Kidney (tissue), 14 donors: ENCODE measurements around the gene TEX19. TPM values are rescaled to one million over a fixed set of nuclear protein-coding genes. Genes with fewer than 3 reads are reported as not detected.
"Not testable (repeated sequence)": the region's sequence is repeated elsewhere in the genome, so short reads cannot be mapped to it uniquely, and the experiment has no call there.

Experiments used
- DNase-seq, 5 donors: peaks; one replicate each; pipeline ENCODE4 v3.0.0-alpha.2; 2013 to 2020
- FAIRE-seq: peaks from 2 replicates; lab custom pipeline; 2012; peaks lifted over from hg19 to GRCh38; lab: Jason Lieb, UNC
- H3K27ac ChIP-seq, 2 donors: one replicate each; pipeline ENCODE4 v1.7.0; 2013; ENCODE audit warnings: low read depth in 2 of 2, low read length in 2 of 2, inconsistent platforms in 1 of 2
- H3K27me3 ChIP-seq: one replicate; pipeline ENCODE4 v1.7.1; 2013; ENCODE audit warnings: low read length, inconsistent platforms; ENCODE audit not compliant: control insufficient read depth, insufficient read depth
- H3K36me3 ChIP-seq, 3 donors: one replicate each; pipeline versions ENCODE4 v1.7.0 to v1.7.1; 2013; ENCODE audit warnings: low read length in 3 of 3, control low read depth in 1 of 3, inconsistent platforms in 1 of 3; ENCODE audit not compliant: insufficient read depth in 3 of 3, control insufficient read depth in 2 of 3
- H3K4me1 ChIP-seq, 3 donors: one replicate each; pipeline versions ENCODE4 v1.7.0 to v1.7.1; 2013; ENCODE audit warnings: low read length in 3 of 3, inconsistent platforms in 1 of 3, low read depth in 1 of 3; ENCODE audit not compliant: control insufficient read depth in 2 of 3, insufficient read depth in 2 of 3
- H3K4me3 ChIP-seq, 3 donors: one replicate each; pipeline versions ENCODE4 v1.7.0 to v1.8.1; 2013; ENCODE audit warnings: low read length in 3 of 3, control low read depth in 1 of 3, inconsistent platforms in 1 of 3
- H3K9ac ChIP-seq, 3 donors: one replicate each; pipeline versions ENCODE4 v1.7.0 to v1.7.1; 2013; ENCODE audit warnings: low read length in 3 of 3, control low read depth in 1 of 3, inconsistent platforms in 1 of 3
- H3K9me3 ChIP-seq, 3 donors: one replicate each; pipeline versions ENCODE4 v1.7.0 to v1.7.1; 2013; ENCODE audit warnings: low read length in 3 of 3, control low read depth in 1 of 3, inconsistent platforms in 1 of 3; ENCODE audit not compliant: control insufficient read depth in 2 of 3, insufficient read depth in 1 of 3
- intact Hi-C: fragments of 100-400 bp; cut with DNase I; formaldehyde crosslinking; loops from one replicate; pipeline ENCODE4 v1.11.1; 2022
- polyA plus RNA-seq: library from polyadenylated mRNA; stranded (reverse); fragments of 350-450 nt; fragmentation: Illumina TruSeq; extraction: RNeasy Lipid Tissue Mini Kit (QIAGEN cat#74804); gene quantifications from one replicate; pipeline ENCODE4 v1.2.3, GENCODE V29; 2014; ENCODE audit warnings: low read depth, low replicate concordance; ENCODE audit not compliant: insufficient read depth
- total RNA-seq: library from RNA; stranded (reverse); fragmentation: NEBNext Ultra II Directional; extraction: Animal tissue kit (Norgen Biotek cat#: 25700); gene quantifications from one replicate; pipeline ENCODE4 v1.2.1, GENCODE V29; 2021
- TF ChIP-seq, protein P1 (sequence below): IDR thresholded peaks from 3 replicates; pipeline ENCODE4 v1.5.1; 2012; ENCODE audit warnings: mild to moderate bottlenecking, moderate library complexity, borderline replicate concordance; ENCODE audit not compliant: insufficient read depth; ENCODE audit errors: extremely low read depth
- donor health status: control.
- donor health status: control.
- donor health status: control.
- donor health status: control.
- donor health status: control.
- donor health status: DM: yes; HTN: yes; CAD: no.
- donor health status: Normal renal cell carcinoma (clear cell type).

Gene TEX19
- total and polyA plus RNA-seq, 2 donors from 2014 or later: not detected

DNA sequence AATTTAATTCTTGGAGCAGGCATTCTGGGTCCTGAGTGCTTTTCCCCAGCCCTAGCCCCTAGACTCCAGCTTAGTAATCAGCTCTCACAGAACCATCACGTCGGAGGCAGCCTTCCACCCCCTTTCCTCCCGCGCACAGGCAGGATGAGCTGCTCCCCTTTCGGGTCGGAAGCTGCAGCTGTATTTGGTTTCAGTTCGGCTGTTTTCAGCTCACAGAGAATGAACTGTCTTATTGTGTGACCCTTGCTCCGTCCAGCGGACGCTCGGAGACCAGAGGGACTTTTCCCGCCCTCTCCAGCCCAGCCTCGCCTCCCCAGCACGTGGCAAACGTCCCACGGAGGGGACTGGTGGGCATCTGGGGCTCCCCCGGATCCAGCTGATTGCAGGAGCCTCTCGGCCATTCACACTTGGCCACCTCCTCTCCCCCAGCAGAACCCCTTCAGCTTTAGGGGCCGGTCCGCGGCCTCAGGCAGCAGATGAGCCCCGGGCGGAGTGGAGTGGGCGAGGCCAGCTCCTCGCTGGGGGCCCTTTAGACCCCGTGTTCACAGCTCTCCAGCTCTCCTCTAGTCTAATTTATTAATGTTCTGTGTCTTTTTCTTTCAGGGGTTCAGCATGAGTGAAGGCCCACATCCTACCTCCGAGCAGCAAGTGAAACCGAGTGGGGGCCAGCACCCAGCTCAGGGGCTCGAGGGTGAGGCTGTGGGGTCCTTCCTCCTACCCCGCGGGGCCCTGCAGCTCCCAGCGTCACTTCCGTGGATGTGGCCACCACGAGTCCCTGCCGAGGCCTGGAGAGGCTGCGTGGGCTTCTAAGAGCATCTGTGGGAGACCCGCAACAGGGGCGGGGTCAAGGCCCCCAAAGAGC is 11.7 kb downstream of the TEX19 start:
- peaks cover 0 to 6% (median 0%) of the 10 kb centered on the region in 3 donors for H3K4me1 ChIP-seq
- DNase-seq (peak in 4 of 5 donors; percentile 60 to 74 (median 71)), FAIRE-seq (no peak)
- no peaks in the 10 kb centered on the region for H3K27me3 ChIP-seq
- H3K4me3 ChIP-seq: peak overlapping the region in 2 of 3 donors; percentile 49 to 50
- TF ChIP-seq, protein P1, sequence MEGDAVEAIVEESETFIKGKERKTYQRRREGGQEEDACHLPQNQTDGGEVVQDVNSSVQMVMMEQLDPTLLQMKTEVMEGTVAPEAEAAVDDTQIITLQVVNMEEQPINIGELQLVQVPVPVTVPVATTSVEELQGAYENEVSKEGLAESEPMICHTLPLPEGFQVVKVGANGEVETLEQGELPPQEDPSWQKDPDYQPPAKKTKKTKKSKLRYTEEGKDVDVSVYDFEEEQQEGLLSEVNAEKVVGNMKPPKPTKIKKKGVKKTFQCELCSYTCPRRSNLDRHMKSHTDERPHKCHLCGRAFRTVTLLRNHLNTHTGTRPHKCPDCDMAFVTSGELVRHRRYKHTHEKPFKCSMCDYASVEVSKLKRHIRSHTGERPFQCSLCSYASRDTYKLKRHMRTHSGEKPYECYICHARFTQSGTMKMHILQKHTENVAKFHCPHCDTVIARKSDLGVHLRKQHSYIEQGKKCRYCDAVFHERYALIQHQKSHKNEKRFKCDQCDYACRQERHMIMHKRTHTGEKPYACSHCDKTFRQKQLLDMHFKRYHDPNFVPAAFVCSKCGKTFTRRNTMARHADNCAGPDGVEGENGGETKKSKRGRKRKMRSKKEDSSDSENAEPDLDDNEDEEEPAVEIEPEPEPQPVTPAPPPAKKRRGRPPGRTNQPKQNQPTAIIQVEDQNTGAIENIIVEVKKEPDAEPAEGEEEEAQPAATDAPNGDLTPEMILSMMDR: no peak
- intact Hi-C loops: no loop called here
- H3K9ac ChIP-seq: no peak overlapping the region
- H3K9me3 ChIP-seq: no peaks in the 10 kb centered on the region
- H3K36me3 ChIP-seq: no peaks in the 10 kb centered on the region
- H3K27ac ChIP-seq: no peak overlapping the region

DNA sequence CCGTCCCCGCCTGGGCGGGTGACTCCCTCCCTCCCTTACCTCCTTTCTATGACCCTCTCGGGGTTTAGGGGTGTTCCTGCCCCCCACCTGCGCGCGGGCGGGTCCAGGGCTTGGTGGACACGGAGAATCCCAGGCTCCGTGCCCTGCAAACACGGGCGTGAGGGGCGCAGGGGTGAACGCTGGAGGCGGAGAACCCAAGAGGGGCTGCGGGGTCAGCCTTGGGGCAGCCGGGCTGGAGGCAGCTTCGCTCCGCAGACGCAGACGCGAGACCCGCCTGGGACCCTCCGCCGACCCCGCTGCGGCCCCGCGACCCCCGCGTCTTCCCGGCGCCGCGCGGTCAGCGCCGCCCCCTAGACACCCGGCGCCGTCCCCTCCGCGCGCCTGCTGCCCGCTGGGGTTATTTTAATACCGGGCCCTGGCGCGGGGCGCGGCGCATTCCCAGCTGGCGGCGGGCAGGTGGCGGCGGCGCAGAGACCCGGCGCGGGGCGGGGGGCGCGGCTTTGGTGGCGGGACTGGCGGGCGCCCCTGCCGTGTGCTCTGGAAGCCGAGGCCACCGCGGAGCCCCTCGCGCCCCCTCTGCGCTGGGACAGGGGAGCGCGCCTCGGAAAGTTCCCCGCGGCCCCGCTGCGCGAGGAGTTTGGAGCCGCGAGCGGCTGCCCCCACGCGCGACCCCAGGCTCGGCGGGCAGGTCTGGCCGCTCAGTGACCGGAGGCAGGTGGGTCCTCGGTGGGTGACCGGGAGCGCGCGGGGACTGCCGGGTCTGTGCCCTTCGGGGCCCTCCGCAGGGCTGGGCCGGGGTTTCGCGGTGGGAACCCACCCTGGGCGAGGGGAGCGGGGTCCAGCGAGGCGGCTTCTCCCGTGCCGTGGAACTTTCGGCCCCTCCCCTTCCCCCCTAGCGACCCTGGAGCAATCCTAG is 12.5 kb downstream of the TEX19 start, which contains the start of gene UTS2R:
Gene UTS2R (plus strand): TSS at position 433 of the 916 bp plus-strand sequence. CDS start 2,560 bp downstream, outside the sequence.
- intact Hi-C loops: no loop called here
- peak within 1 kb of the TSS in 2 of 3 donors; percentile 49 to 50 for H3K4me3 ChIP-seq
- FAIRE-seq (no peak), DNase-seq (peak in 3 of 5 donors; percentile 42 to 73 (median 62))
- no peaks in the 10 kb centered on the region for H3K9me3 ChIP-seq
- TF ChIP-seq, protein P1: no peak
- H3K36me3 ChIP-seq: no peaks in the 10 kb centered on the region
- H3K27ac ChIP-seq: no peak within 1 kb of the TSS
- no peak within 1 kb of the TSS for H3K9ac ChIP-seq
- no peaks in the 10 kb centered on the region for H3K27me3 ChIP-seq
- H3K4me1 ChIP-seq: peaks cover 0 to 6% (median 0%) of the 10 kb centered on the region in 3 donors

DNA sequence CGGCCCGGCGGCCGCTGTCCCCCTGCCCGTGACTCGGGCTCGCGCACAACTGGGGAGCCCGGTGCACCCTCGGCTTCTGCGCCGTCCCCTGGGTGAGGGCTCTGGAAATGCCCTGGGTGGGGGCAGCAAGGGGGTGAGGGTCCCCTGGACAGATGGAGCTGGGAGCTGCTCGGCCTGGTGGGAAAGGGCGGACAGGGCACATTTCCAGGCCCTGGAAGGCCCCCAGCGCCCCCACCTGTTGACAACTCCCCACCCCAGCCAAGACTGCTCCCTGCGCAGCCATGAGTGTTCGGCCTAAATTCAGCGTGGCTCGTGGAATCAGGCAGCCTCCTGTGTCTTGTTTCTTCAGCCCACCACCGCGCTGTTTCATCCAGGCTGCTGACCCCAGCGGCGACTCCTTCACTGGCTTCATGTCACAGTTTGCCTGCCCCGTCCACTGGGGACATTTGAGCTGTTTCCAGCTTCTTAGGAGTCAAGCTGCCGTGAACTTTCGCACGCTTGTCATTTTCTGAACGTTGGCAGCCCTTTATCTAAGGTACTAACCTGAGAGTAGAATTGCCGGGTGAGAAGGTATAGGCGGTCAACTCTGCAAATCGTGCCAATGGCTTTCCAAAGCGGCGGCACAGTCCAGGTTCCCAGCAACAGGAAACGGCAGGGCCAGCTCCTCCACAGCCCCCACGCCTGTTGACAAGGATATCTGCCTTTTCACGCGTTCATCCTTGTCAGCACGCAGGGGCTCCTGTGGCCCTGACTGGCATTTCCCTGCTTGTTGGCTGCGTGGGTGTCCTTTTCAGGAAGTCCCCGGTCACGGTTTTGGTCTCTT is 13.4 kb downstream of the TEX19 start:
- H3K27me3 ChIP-seq: no peaks in the 10 kb centered on the region

DNA sequence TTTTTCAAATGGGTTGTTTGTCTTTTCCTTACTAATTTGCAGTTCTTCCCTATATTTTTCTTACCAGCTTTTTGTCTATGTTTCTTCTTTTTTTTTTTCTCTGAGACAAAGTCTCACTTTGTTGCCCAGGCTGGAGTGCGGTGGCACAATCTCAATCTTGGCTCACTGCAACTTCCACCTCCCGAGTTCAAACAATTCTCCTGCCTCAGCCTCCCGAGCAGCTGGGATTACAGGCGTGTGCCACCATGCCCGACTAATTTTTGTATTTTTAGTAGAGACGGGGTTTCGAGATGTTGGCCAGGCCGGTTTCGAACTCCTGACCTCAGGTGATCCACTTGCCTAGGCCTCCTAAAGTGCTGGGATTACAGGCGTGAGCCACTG is 14.0 kb downstream of the TEX19 start:
- H3K4me3 ChIP-seq, FAIRE-seq, H3K27ac ChIP-seq, intact Hi-C loops, H3K36me3 ChIP-seq, H3K9me3 ChIP-seq, H3K27me3 ChIP-seq, H3K4me1 ChIP-seq, DNase-seq, H3K9ac ChIP-seq: not testable (repeated sequence)

More for the DNA sequence above, 13.4 kb downstream of the TEX19 start:
- no peak overlapping the region for H3K27ac ChIP-seq
- DNase-seq (peak in 4 of 5 donors; percentile 59 to 74 (median 64)), FAIRE-seq (no peak)
- H3K9ac ChIP-seq: no peak overlapping the region
- H3K9me3 ChIP-seq: no peaks in the 10 kb centered on the region
- intact Hi-C loops: no loop called here
- H3K4me3 ChIP-seq: no peak overlapping the region
- H3K4me1 ChIP-seq: peaks cover 0 to 6% (median 0%) of the 10 kb centered on the region in 3 donors
- TF ChIP-seq, protein P1: no peak
- H3K36me3 ChIP-seq: no peaks in the 10 kb centered on the region
